CD4-positive, CD25-positive, alpha-beta regulatory T cell (primary cell): ENCODE data around the gene FAM222A. TPM values are rescaled to one million over a fixed set of nuclear protein-coding genes. Genes with fewer than 3 reads are reported as not detected.

Experiments
- ATAC-seq, 2 donors: fragments of 150-1000 bp; cut with Tn5 transposase; one replicate each; pipeline ENCODE4 v1.10.0; 2021; ENCODE audit warnings: low read depth in 2 of 2, moderate number of reproducible peaks in 2 of 2, moderate library complexity in 1 of 2
- DNase-seq, 3 donors: peaks; one replicate each; pipeline versions ENCODE4 v3.0.0 to v3.0.0-alpha.2; 2012 to 2022; ENCODE audit warnings: mixed read lengths in 1 of 3
- H3K27ac ChIP-seq: one replicate; pipeline ENCODE4 v1.7.0; 2013; ENCODE audit warnings: mild to moderate bottlenecking, low read length; ENCODE audit not compliant: insufficient read depth, poor library complexity, severe bottlenecking
- H3K27me3 ChIP-seq: one replicate; pipeline ENCODE4 v1.7.0; 2013; ENCODE audit warnings: low read length; ENCODE audit not compliant: control insufficient read depth, insufficient read depth
- H3K36me3 ChIP-seq: one replicate; pipeline ENCODE4 v1.7.0; 2013; ENCODE audit warnings: mild to moderate bottlenecking, low read length, moderate library complexity; ENCODE audit not compliant: control insufficient read depth, insufficient read depth
- H3K4me1 ChIP-seq: 2 replicates; pipeline ENCODE4 v1.7.0; 2013; ENCODE audit warnings: mild to moderate bottlenecking, low read length; ENCODE audit not compliant: insufficient read depth, control insufficient read depth, poor library complexity, severe bottlenecking
- H3K4me3 ChIP-seq: one replicate; pipeline ENCODE4 v1.7.0; 2013; ENCODE audit warnings: low read depth, mild to moderate bottlenecking, low read length, moderate library complexity
- H3K9me3 ChIP-seq, 2 experiments: 1 replicate in 1 of 2; 2 replicates in 1 of 2; pipeline ENCODE4 v1.7.0; 2013; ENCODE audit warnings: low read length in 2 of 2, mild to moderate bottlenecking in 1 of 2, moderate library complexity in 1 of 2; ENCODE audit not compliant: control insufficient read depth in 2 of 2
- H3K27ac Mint-ChIP-seq, 3 donors: one replicate each; pipeline ENCODE4 v1.8.0; 2020 to 2022; ENCODE audit warnings: mild to moderate bottlenecking in 3 of 3, mixed read lengths in 3 of 3, moderate library complexity in 2 of 3
- H3K27me3 Mint-ChIP-seq: one replicate; pipeline ENCODE4 v1.8.0; 2022; ENCODE audit warnings: mild to moderate bottlenecking, mixed read lengths
- H3K36me3 Mint-ChIP-seq: one replicate; pipeline ENCODE4 v1.8.0; 2020; ENCODE audit warnings: mixed read lengths
- H3K4me1 Mint-ChIP-seq, 4 donors: one replicate each; pipeline ENCODE4 v1.8.0; 2020 to 2022; ENCODE audit warnings: mixed read lengths in 4 of 4, mild to moderate bottlenecking in 1 of 4
- H3K4me3 Mint-ChIP-seq, 4 donors: one replicate each; pipeline ENCODE4 v1.8.0; 2020 to 2022; ENCODE audit warnings: mild to moderate bottlenecking in 4 of 4, mixed read lengths in 4 of 4, moderate library complexity in 3 of 4
- H3K9me3 Mint-ChIP-seq, 7 donors: one replicate each; pipeline ENCODE4 v1.8.0; 2020 to 2022; ENCODE audit warnings: mixed read lengths in 7 of 7, mild to moderate bottlenecking in 3 of 7, moderate library complexity in 2 of 7
- polyA plus RNA-seq, 4 donors: library from polyadenylated mRNA; unstranded; fragments of 300-500 nt; fragmentation: Illumina TruSeq; gene quantifications; one replicate each; pipeline ENCODE4 v1.2.3, GENCODE V29; 2021
- total RNA-seq: library from RNA; stranded (reverse); gene quantifications from one replicate; pipeline ENCODE4 v1.2.3, GENCODE V29; 2022

The FAM222A gene
- total and polyA plus RNA-seq, 5 donors from 2014 or later, result 0.08 to 2.3 TPM; not detected in 3

GRCh38 chr12:109729801-109730200 lies 16.2 kb downstream of the FAM222A start:
- ATAC-seq (no peak), DNase-seq (no peak)
- H3K9me3 ChIP-seq, result no peaks in the 10 kb centered on the region
- H3K4me1 ChIP-seq, result no peaks in the 10 kb centered on the region
- H3K27ac ChIP-seq, result no peak overlapping the region
- Mint-ChIP-seq H3K36me3 (no peaks in the 10 kb centered on the region), H3K9me3 (no peaks in the 10 kb centered on the region), H3K27me3 (no peaks in the 10 kb centered on the region), H3K27ac (no peak overlapping the region), H3K4me1 (no peaks in the 10 kb centered on the region), H3K4me3 (no peak overlapping the region)
- H3K4me3 ChIP-seq, result no peak overlapping the region
- H3K36me3 ChIP-seq, result no peaks in the 10 kb centered on the region
- no peaks in the 10 kb centered on the region for H3K27me3 ChIP-seq

- H3K27me3 Mint-ChIP-seq, result no peaks in the 10 kb centered on the region
- DNase-seq (no peak), ATAC-seq (no peak)
- Histone ChIP-seq H3K27me3 (no peaks in the 10 kb centered on the region), H3K4me3 (no peak overlapping the region), H3K4me1 (no peaks in the 10 kb centered on the region), H3K27ac (no peak overlapping the region), H3K9me3 (no peaks in the 10 kb centered on the region), H3K36me3 (no peaks in the 10 kb centered on the region)
- no peak overlapping the region for H3K4me3 Mint-ChIP-seq
- H3K36me3 Mint-ChIP-seq, result no peaks in the 10 kb centered on the region
- no peak overlapping the region for H3K27ac Mint-ChIP-seq
- no peaks in the 10 kb centered on the region for H3K9me3 Mint-ChIP-seq
- peaks cover 0 to 2% (median 0%) of the 10 kb centered on the region in 4 donors for H3K4me1 Mint-ChIP-seq
These were observed 16.9 kb downstream of the FAM222A start for GRCh38 chr12:109730306-109731145.

- Mint-ChIP-seq H3K4me3 (no peak overlapping the region), H3K27me3 (peaks cover 3% of the 10 kb centered on the region), H3K9me3 (no peaks in the 10 kb centered on the region), H3K36me3 (no peaks in the 10 kb centered on the region), H3K27ac (no peak overlapping the region), H3K4me1 (peaks cover 0 to 2% (median 0%) of the 10 kb centered on the region in 4 donors)
- Histone ChIP-seq H3K4me1 (no peaks in the 10 kb centered on the region), H3K9me3 (no peaks in the 10 kb centered on the region), H3K4me3 (no peak overlapping the region), H3K27me3 (no peaks in the 10 kb centered on the region), H3K36me3 (no peaks in the 10 kb centered on the region), H3K27ac (no peak overlapping the region)
- DNase-seq, result no peak
- ATAC-seq, result no peak
These were observed 17.7 kb downstream of the FAM222A start for GRCh38 chr12:109731231-109731731.

- H3K27me3 Mint-ChIP-seq, result peaks cover 6% of the 10 kb centered on the region
- no peaks in the 10 kb centered on the region for H3K27me3 ChIP-seq
- no peak for DNase-seq
These were observed 18.2 kb downstream of the FAM222A start for GRCh38 chr12:109731806-109732205.

GRCh38 chr12:109732321-109733305 lies 19.0 kb downstream of the FAM222A start:
- H3K4me1 Mint-ChIP-seq, result peaks cover 0 to 2% (median 0%) of the 10 kb centered on the region in 4 donors
- no peaks in the 10 kb centered on the region for H3K9me3 Mint-ChIP-seq
- H3K4me3 Mint-ChIP-seq, result no peak overlapping the region
- H3K27me3 Mint-ChIP-seq, result peaks cover 6% of the 10 kb centered on the region
- H3K36me3 Mint-ChIP-seq, result no peaks in the 10 kb centered on the region
- ATAC-seq, result no peak
- no peak overlapping the region for H3K27ac ChIP-seq
- no peak for DNase-seq
- no peak overlapping the region for H3K4me3 ChIP-seq
- H3K27me3 ChIP-seq, result no peaks in the 10 kb centered on the region
- no peak overlapping the region for H3K27ac Mint-ChIP-seq
- H3K9me3 ChIP-seq, result no peaks in the 10 kb centered on the region
- no peaks in the 10 kb centered on the region for H3K4me1 ChIP-seq
- H3K36me3 ChIP-seq, result no peaks in the 10 kb centered on the region

More at GRCh38 chr12:109731806-109732205, 18.2 kb downstream of the FAM222A start:
- Mint-ChIP-seq H3K4me1 (peaks cover 0 to 2% (median 0%) of the 10 kb centered on the region in 4 donors), H3K4me3 (no peak overlapping the region), H3K27ac (no peak overlapping the region), H3K36me3 (no peaks in the 10 kb centered on the region), H3K9me3 (no peaks in the 10 kb centered on the region)
- H3K4me3 ChIP-seq, result no peak overlapping the region
- no peaks in the 10 kb centered on the region for H3K4me1 ChIP-seq
- ATAC-seq, result no peak
- no peak overlapping the region for H3K27ac ChIP-seq
- no peaks in the 10 kb centered on the region for H3K9me3 ChIP-seq
- H3K36me3 ChIP-seq, result no peaks in the 10 kb centered on the region

- no peak overlapping the region for H3K27ac Mint-ChIP-seq
These were observed 20.8 kb downstream of the FAM222A start for GRCh38 chr12:109734219-109735000.

GRCh38 chr12:109735051-109735521 lies 21.5 kb downstream of the FAM222A start:
- peaks cover 6% of the 10 kb centered on the region for H3K27me3 Mint-ChIP-seq
- Histone ChIP-seq H3K9me3 (no peaks in the 10 kb centered on the region), H3K36me3 (no peaks in the 10 kb centered on the region), H3K4me3 (no peak overlapping the region), H3K27ac (no peak overlapping the region), H3K27me3 (no peaks in the 10 kb centered on the region), H3K4me1 (no peaks in the 10 kb centered on the region)
- no peaks in the 10 kb centered on the region for H3K36me3 Mint-ChIP-seq
- H3K4me1 Mint-ChIP-seq, result peaks cover 0 to 2% (median 0%) of the 10 kb centered on the region in 4 donors
- no peaks in the 10 kb centered on the region for H3K9me3 Mint-ChIP-seq
- DNase-seq (no peak), ATAC-seq (no peak)
- H3K4me3 Mint-ChIP-seq, result no peak overlapping the region
- no peak overlapping the region for H3K27ac Mint-ChIP-seq

More at GRCh38 chr12:109734219-109735000, 20.8 kb downstream of the FAM222A start:
- no peaks in the 10 kb centered on the region for H3K36me3 Mint-ChIP-seq
- peaks cover 0 to 2% (median 0%) of the 10 kb centered on the region in 4 donors for H3K4me1 Mint-ChIP-seq
- DNase-seq (no peak), ATAC-seq (no peak)
- no peaks in the 10 kb centered on the region for H3K4me1 ChIP-seq
- no peak overlapping the region for H3K4me3 ChIP-seq
- H3K4me3 Mint-ChIP-seq, result no peak overlapping the region
- no peaks in the 10 kb centered on the region for H3K27me3 ChIP-seq
- H3K9me3 Mint-ChIP-seq, result no peaks in the 10 kb centered on the region
- no peaks in the 10 kb centered on the region for H3K36me3 ChIP-seq
- H3K27ac ChIP-seq, result no peak overlapping the region
- H3K27me3 Mint-ChIP-seq, result peaks cover 6% of the 10 kb centered on the region
- no peaks in the 10 kb centered on the region for H3K9me3 ChIP-seq
